Kidney tubule cell (primary cell): ENCODE measurements around the gene NOXA1.
A peak's percentile ranks its signal among the peaks of the same experiment; 100 is the strongest.
"Not testable (repeated sequence)": the region's sequence is repeated elsewhere in the genome, so short reads cannot be mapped to it uniquely, and the experiment has no call there.

Experiments used
- DNase-seq: peaks from one replicate; pipeline ENCODE4 v3.0.0-alpha.2; 2018; ENCODE audit warnings: low spot score

Gene NOXA1

GRCh38 chr9:137422604-137423513, at the start of gene NOXA1, which contains the start of gene EXD3:
Gene NOXA1 (plus strand): TSS chr9:137423393. CDS start chr9:137423530, 137 bp downstream.
Gene EXD3 (minus strand): TSS chr9:137423162. CDS start chr9:137395357, 27,805 bp downstream.
- peak; percentile 94 for DNase-seq

GRCh38 chr9:137373611-137373980, 49.6 kb upstream of the NOXA1 start:
- peak; percentile 51 for DNase-seq

GRCh38 chr9:137374131-137374845, 48.9 kb upstream of the NOXA1 start:
- DNase-seq = no peak

- no peak for DNase-seq
These were observed 47.7 kb upstream of the NOXA1 start for GRCh38 chr9:137375321-137376058.

GRCh38 chr9:137376386-137376785, 46.8 kb upstream of the NOXA1 start:
- DNase-seq = no peak

- not testable (repeated sequence) for DNase-seq
These were observed 44.3 kb upstream of the NOXA1 start for GRCh38 chr9:137378688-137379410.

GRCh38 chr9:137379761-137380161, 43.4 kb upstream of the NOXA1 start:
- no peak for DNase-seq

GRCh38 chr9:137380171-137380570, 43.0 kb upstream of the NOXA1 start:
- no peak for DNase-seq

- no peak for DNase-seq
These were observed 42.6 kb upstream of the NOXA1 start for GRCh38 chr9:137380606-137381005.

GRCh38 chr9:137381501-137382443, 41.4 kb upstream of the NOXA1 start:
- no peak for DNase-seq

GRCh38 chr9:137382444-137383080, 40.6 kb upstream of the NOXA1 start:
- no peak for DNase-seq

GRCh38 chr9:137383081-137383783, 40.0 kb upstream of the NOXA1 start:
- DNase-seq = no peak

- no peak for DNase-seq
These were observed 39.1 kb upstream of the NOXA1 start for GRCh38 chr9:137383784-137384756.

- DNase-seq = no peak
These were observed 38.0 kb upstream of the NOXA1 start for GRCh38 chr9:137385061-137385655.

- not testable (repeated sequence) for DNase-seq
These were observed 36.6 kb upstream of the NOXA1 start for GRCh38 chr9:137386507-137387113.

GRCh38 chr9:137387114-137387890, 35.9 kb upstream of the NOXA1 start:
- no peak for DNase-seq
